Panc1 (cell line): ENCODE results near the gene CAPRIN1. TPM values are rescaled to one million over a fixed set of nuclear protein-coding genes. Genes with fewer than 3 reads are reported as not detected.

Source experiments
- ATAC-seq: fragments of 200-7000 bp; cut with Tn5 transposase; 2 replicates; pipeline ENCODE4 v1.9.1; 2020; ENCODE audit warnings: mild to moderate bottlenecking, moderate library complexity
- BruUV-seq: library from RNA; stranded (reverse); fragments of 400-500 nt; replicated peaks from 2 replicates; lab custom pipeline; 2021; lab: Mats Ljungman, UMichigan
- CTCF ChIA-PET: fragments of 300-600 bp; sonication (Branson Sonifier 250); formaldehyde crosslinking; loops from one replicate; lab custom pipeline; 2022; ENCODE audit warnings: antibody characterized with exemption; lab: Charles Lee
- POLR2A ChIA-PET: fragments of 300-600 bp; sonication (Branson Sonifier 250); formaldehyde crosslinking; loops from one replicate; lab custom pipeline; 2022; ENCODE audit warnings: antibody characterized with exemption; lab: Charles Lee
- DNase-seq: peaks from one replicate; pipeline ENCODE4 v3.0.0-alpha.2; 2010; ENCODE audit warnings: low read depth, low spot score
- H3K27ac ChIP-seq: 2 replicates; pipeline ENCODE4 v1.5.1; 2011; ENCODE audit warnings: mild to moderate bottlenecking, low read length, inconsistent platforms
- H3K27me3 ChIP-seq: fragments of 200-500 bp; sonication (Bioruptor generic); 2 replicates; pipeline ENCODE4 v1.6.0; 2014; ENCODE audit warnings: low read length, inconsistent platforms; ENCODE audit not compliant: control insufficient read depth, insufficient read depth
- H3K36me3 ChIP-seq: fragments of 200-500 bp; sonication (Bioruptor generic); 2 replicates; pipeline ENCODE4 v1.5.1; 2014; ENCODE audit warnings: inconsistent platforms, mild to moderate bottlenecking, low read length, moderate library complexity; ENCODE audit not compliant: control insufficient read depth, insufficient read depth
- H3K4me1 ChIP-seq: 2 replicates; pipeline ENCODE4 v1.5.1; 2011; ENCODE audit warnings: inconsistent platforms, mild to moderate bottlenecking, low read length, moderate library complexity; ENCODE audit not compliant: control insufficient read depth, insufficient read depth
- H3K4me3 ChIP-seq, 2 experiments: 2 replicates each; pipeline ENCODE4 v1.5.1; 2011 to 2012; ENCODE audit warnings: low read depth in 2 of 2, low read length in 2 of 2, mild to moderate bottlenecking in 2 of 2, inconsistent platforms in 1 of 2, moderate library complexity in 1 of 2
- H3K9me3 ChIP-seq: fragments of 200-500 bp; sonication (Bioruptor generic); 2 replicates; pipeline ENCODE4 v1.5.1; 2014; ENCODE audit warnings: low read depth, mild to moderate bottlenecking, inconsistent platforms, low read length, moderate library complexity; ENCODE audit not compliant: control insufficient read depth, insufficient read depth
- POLR2AphosphoS5 ChIP-seq: IDR thresholded peaks from 2 replicates; pipeline ENCODE4 v1.6.1; 2012; ENCODE audit warnings: mild to moderate bottlenecking, low read depth, low read length, moderate library complexity
- SIN3A ChIP-seq: IDR thresholded peaks from 2 replicates; pipeline ENCODE4 v1.6.1; 2012; ENCODE audit warnings: low read depth, mild to moderate bottlenecking, low read length, moderate library complexity, borderline replicate concordance; ENCODE audit not compliant: insufficient read depth
- TCF7L2 ChIP-seq: IDR thresholded peaks from 2 replicates; pipeline ENCODE4 v1.6.1; 2011; ENCODE audit warnings: mild to moderate bottlenecking, low read depth, low read length, inconsistent platforms
- in situ Hi-C: cut with HindIII; loops from 2 replicates; pipeline ENCODE4 v1.10.0; 2016; ENCODE audit warnings: low sequenced_read_pairs, low pct_unique_long_range_greater_than_20kb
- intact Hi-C: fragments of 100-400 bp; cut with micrococcal nuclease; formaldehyde crosslinking; loops from one replicate; pipeline ENCODE4 v1.10.0; 2022; ENCODE audit not compliant: unreplicated experiment
- total RNA-seq: library from RNA; stranded (reverse); gene quantifications from one replicate; pipeline ENCODE4 v1.2.1, GENCODE V29; 2021; ENCODE audit not compliant: unreplicated experiment
- TF ChIP-seq, protein P1 (sequence below): fragments of 450-650 bp; IDR thresholded peaks from 2 replicates; pipeline ENCODE4 v1.5.1; 2017; ENCODE audit warnings: mild to moderate bottlenecking
- TF ChIP-seq, protein P2 (sequence below), 2 experiments: IDR thresholded peaks; 2 replicates each; pipeline ENCODE4 v1.6.1; 2011 to 2012; ENCODE audit warnings: low read depth in 2 of 2, control low read depth in 1 of 2, low read length in 1 of 2, mild to moderate bottlenecking in 1 of 2, moderate library complexity in 1 of 2; ENCODE audit not compliant: insufficient read depth in 1 of 2

Gene CAPRIN1
- total RNA-seq, 1 experiment from 2014 or later = 266 TPM

DNA sequence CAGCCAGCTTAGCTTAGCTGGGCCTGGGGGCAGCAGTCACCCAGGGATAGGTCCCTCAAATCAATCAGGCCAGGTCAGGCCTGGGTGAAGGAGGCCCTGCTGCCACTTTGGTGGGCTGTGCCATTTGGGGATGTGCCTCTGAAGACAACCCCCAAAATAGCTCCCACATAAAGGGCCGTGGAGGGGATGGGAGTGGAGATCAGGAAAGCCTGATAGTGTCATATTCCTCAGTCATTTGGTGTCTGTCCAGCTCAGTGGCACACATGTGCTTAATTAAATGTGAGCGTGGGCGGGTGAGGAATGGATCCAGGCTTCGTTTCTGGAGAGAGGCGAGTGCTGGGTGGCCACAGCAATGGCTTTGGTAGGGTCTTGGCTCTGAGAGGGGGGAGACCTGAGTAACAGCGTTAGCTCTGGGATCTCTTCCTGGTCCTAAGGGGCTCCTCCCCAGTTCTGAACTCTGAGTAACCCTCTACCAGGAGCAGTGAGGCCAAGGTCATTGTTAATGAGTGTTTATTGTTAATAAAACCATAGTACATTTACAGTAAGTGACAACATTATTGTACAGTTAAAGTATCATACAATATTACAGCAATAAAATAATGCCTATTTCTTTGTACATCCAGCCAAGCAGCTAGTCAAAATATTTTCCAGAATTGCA lies 99.1 kb downstream of the CAPRIN1 start:
- Histone ChIP-seq H3K27me3 (no peaks in the 10 kb centered on the region), H3K9me3 (no peaks in the 10 kb centered on the region), H3K4me1 (peaks cover 33% of the 10 kb centered on the region), H3K27ac (no peak overlapping the region), H3K4me3 (no peak overlapping the region), H3K36me3 (peaks cover 15% of the 10 kb centered on the region)
- in situ Hi-C loops (no loop called here), intact Hi-C loops (loop anchor here (10.0 kb wide), 1 partner anchor 344 kb away; no protein-coding TSS in a partner anchor)
- TF ChIP-seq TCF7L2 (no peak), SIN3A (no peak), POLR2AphosphoS5 (no peak)
- TF ChIP-seq, protein P1, sequence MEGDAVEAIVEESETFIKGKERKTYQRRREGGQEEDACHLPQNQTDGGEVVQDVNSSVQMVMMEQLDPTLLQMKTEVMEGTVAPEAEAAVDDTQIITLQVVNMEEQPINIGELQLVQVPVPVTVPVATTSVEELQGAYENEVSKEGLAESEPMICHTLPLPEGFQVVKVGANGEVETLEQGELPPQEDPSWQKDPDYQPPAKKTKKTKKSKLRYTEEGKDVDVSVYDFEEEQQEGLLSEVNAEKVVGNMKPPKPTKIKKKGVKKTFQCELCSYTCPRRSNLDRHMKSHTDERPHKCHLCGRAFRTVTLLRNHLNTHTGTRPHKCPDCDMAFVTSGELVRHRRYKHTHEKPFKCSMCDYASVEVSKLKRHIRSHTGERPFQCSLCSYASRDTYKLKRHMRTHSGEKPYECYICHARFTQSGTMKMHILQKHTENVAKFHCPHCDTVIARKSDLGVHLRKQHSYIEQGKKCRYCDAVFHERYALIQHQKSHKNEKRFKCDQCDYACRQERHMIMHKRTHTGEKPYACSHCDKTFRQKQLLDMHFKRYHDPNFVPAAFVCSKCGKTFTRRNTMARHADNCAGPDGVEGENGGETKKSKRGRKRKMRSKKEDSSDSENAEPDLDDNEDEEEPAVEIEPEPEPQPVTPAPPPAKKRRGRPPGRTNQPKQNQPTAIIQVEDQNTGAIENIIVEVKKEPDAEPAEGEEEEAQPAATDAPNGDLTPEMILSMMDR = no peak
- TF ChIP-seq, protein P2, sequence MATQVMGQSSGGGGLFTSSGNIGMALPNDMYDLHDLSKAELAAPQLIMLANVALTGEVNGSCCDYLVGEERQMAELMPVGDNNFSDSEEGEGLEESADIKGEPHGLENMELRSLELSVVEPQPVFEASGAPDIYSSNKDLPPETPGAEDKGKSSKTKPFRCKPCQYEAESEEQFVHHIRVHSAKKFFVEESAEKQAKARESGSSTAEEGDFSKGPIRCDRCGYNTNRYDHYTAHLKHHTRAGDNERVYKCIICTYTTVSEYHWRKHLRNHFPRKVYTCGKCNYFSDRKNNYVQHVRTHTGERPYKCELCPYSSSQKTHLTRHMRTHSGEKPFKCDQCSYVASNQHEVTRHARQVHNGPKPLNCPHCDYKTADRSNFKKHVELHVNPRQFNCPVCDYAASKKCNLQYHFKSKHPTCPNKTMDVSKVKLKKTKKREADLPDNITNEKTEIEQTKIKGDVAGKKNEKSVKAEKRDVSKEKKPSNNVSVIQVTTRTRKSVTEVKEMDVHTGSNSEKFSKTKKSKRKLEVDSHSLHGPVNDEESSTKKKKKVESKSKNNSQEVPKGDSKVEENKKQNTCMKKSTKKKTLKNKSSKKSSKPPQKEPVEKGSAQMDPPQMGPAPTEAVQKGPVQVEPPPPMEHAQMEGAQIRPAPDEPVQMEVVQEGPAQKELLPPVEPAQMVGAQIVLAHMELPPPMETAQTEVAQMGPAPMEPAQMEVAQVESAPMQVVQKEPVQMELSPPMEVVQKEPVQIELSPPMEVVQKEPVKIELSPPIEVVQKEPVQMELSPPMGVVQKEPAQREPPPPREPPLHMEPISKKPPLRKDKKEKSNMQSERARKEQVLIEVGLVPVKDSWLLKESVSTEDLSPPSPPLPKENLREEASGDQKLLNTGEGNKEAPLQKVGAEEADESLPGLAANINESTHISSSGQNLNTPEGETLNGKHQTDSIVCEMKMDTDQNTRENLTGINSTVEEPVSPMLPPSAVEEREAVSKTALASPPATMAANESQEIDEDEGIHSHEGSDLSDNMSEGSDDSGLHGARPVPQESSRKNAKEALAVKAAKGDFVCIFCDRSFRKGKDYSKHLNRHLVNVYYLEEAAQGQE (IDR thresholded peaks at IDR 0.05; ENCODE audit: insufficient read depth in 1 of 2, low read depth in 2 of 2, low read length in 1 of 2) = no peak
- ChIA-PET POLR2A (interaction anchor here (0.6 kb wide), 1 partner anchor 16 kb away, joined by 3 read pairs; no protein-coding TSS in a partner anchor), CTCF (interaction anchor here (0.6 kb wide), 2 partner anchors 32 to 522 kb away, joined by 3 read pairs; no protein-coding TSS in a partner anchor)
- BruUV-seq = no TSS peak
- ATAC-seq = no peak
- DNase-seq = no peak

Other genes with a start within 250 kb of the CAPRIN1 start
- gene LMO2, start 159.7 kb upstream of the CAPRIN1 start, total RNA-seq = 0.64 TPM
- gene NAT10, start 53.9 kb downstream of the CAPRIN1 start, total RNA-seq = 64.9 TPM